ENCODE results near the gene GOSR2. TPM values are rescaled to one million over a fixed set of nuclear protein-coding genes. Genes with fewer than 3 reads are reported as not detected.

The GOSR2 gene
- total and polyA plus RNA-seq, 9 of the 15 experiments (the other 6 are each of a cell fraction or from before 2014, with no cell fraction given) = 32.7 to 96.3 (median 48.9) TPM

GRCh38 chr17:46885415-46886309 is 37.3 kb upstream of the GOSR2 start:
- Histone ChIP-seq H3K9ac (ENCODE audit: insufficient read depth in 1 of 2, low read depth in 2 of 2, low read length in 2 of 2) (no peak overlapping the region), H3K27me3 (ENCODE audit: control insufficient read depth in 2 of 2, insufficient read depth in 2 of 2, low read length in 2 of 2) (peaks cover 29 to 53% of the 10 kb centered on the region in 2 experiments), H3K36me3 (ENCODE audit: control insufficient read depth, insufficient read depth, low read length) (no peaks in the 10 kb centered on the region), H3K27ac (ENCODE audit: extremely low read depth, low read depth, low read length) (no peak overlapping the region), H4K20me1 (replicated peaks; ENCODE audit: control insufficient read depth, insufficient read depth, low read length) (peaks cover 10% of the 10 kb centered on the region; the same call in 1 of the 2 replicates), H3K9me3 (replicated peaks; ENCODE audit: control insufficient read depth, insufficient read depth, low read depth, low read length) (no peaks in the 10 kb centered on the region), H3K4me3 (no peak overlapping the region), H3K4me1 (replicated peaks in 1 of 2; ENCODE audit: control insufficient read depth in 2 of 2, insufficient read depth in 2 of 2, low read length in 2 of 2) (peaks cover 11 to 19% of the 10 kb centered on the region in 2 experiments; a peak in 4 of 5 replicates), H3K4me2 (ENCODE audit: insufficient read depth, low read length) (no peak overlapping the region), H3K79me2 (ENCODE audit: control insufficient read depth, insufficient read depth, low read length) (no peaks in the 10 kb centered on the region), H2AFZ (ENCODE audit: low read depth, low read length) (no peak overlapping the region), H3K9me1 (ENCODE audit: control insufficient read depth, insufficient read depth, low read length) (no peaks in the 10 kb centered on the region)
- 18% methylated on average over 10 of the region's 10 CpGs for WGBS (ENCODE audit: insufficient coverage, low coverage, missing lambda C conversion rate)
- no peak for DNase-seq (ENCODE audit: extremely low read depth in 1 of 4, low spot score in 3 of 4)
- no TSS peak for BruUV-seq (replicated peaks)
- ChIA-PET POLR2A (interaction anchor here (0.6 to 1.3 kb wide), 4 partner anchors 14 to 96 kb away, joined by 3 to 7 read pairs (median 4); no protein-coding TSS in a partner anchor), CTCF (ENCODE audit: low intra/inter-chr PET ratio) (no interaction called here)
- ATAC-seq = no peak
- in situ Hi-C loops (cut with MboI) (no loop called here), intact Hi-C loops (cut with micrococcal nuclease) (no loop called here)
- TF ChIP-seq PTTG1 (tag; IDR thresholded peaks at IDR 0.05; ENCODE audit: low read depth) (no peak), PTRF (tag; IDR thresholded peaks at IDR 0.05) (no peak), HEY1 (CRISPR knock-in tag; IDR thresholded peaks at IDR 0.05; ENCODE audit: borderline replicate concordance) (no peak), PBX2 (CRISPR knock-in tag; IDR thresholded peaks at IDR 0.05; ENCODE audit: low read depth) (no peak), PBX2 (tag; conservative IDR thresholded peaks at IDR 0.05; ENCODE audit: low read depth) (no peak), CBFB (CRISPR knock-in tag; IDR thresholded peaks at IDR 0.05) (no peak), SREBF2 (CRISPR knock-in tag; IDR thresholded peaks at IDR 0.05) (no peak), CBFA2T3 (IDR thresholded peaks at IDR 0.05) (no peak), ATF1 (CRISPR knock-in tag; IDR thresholded peaks at IDR 0.05) (no peak), ATF1 (tag; IDR thresholded peaks at IDR 0.05) (no peak), PHF21A (IDR thresholded peaks at IDR 0.05; ENCODE audit: borderline replicate concordance, low read depth) (no peak), RBM22 (IDR thresholded peaks at IDR 0.05; ENCODE audit: low read depth, low read length, poor library complexity, severe bottlenecking) (no peak), ZNF347 (CRISPR knock-in tag; IDR thresholded peaks at IDR 0.05; ENCODE audit: low read depth) (no peak), SMARCA5 (IDR thresholded peaks at IDR 0.05) (no peak), PML (IDR thresholded peaks at IDR 0.05; ENCODE audit: low read length) (no peak)
- TF ChIP-seq, protein P1, sequence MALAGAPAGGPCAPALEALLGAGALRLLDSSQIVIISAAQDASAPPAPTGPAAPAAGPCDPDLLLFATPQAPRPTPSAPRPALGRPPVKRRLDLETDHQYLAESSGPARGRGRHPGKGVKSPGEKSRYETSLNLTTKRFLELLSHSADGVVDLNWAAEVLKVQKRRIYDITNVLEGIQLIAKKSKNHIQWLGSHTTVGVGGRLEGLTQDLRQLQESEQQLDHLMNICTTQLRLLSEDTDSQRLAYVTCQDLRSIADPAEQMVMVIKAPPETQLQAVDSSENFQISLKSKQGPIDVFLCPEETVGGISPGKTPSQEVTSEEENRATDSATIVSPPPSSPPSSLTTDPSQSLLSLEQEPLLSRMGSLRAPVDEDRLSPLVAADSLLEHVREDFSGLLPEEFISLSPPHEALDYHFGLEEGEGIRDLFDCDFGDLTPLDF (CRISPR knock-in tag; IDR thresholded peaks at IDR 0.05) = no peak
- FAIRE-seq = no peak
